H1 (cell line): ENCODE results near the gene SDC4.

Source experiments
- CBX5 ChIP-seq: fragments of 300-800, 300-1000 bp; sonication (generic); IDR thresholded peaks from 2 replicates; pipeline ENCODE4 v1.7.1; 2016; ENCODE audit warnings: antibody characterized with exemption, low read length, low read depth
- CTBP2 ChIP-seq: IDR thresholded peaks from 2 replicates; pipeline ENCODE4 v1.7.0; 2011; ENCODE audit warnings: borderline replicate concordance, mild to moderate bottlenecking, moderate library complexity, mixed read lengths, low read length; ENCODE audit not compliant: insufficient read depth, insufficient read length
- CTCF ChIP-seq, 3 experiments: IDR thresholded peaks; 1 replicate in 2 of 3; 2 replicates in 1 of 3; pipeline versions ENCODE4 v1.5.1 to v1.6.1; 2011; ENCODE audit warnings: low read length in 3 of 3, mild to moderate bottlenecking in 3 of 3, inconsistent platforms in 2 of 3, low read depth in 1 of 3, moderate library complexity in 1 of 3; ENCODE audit not compliant: insufficient read depth in 1 of 3; ENCODE audit errors: control extremely low read depth in 1 of 3
- NRF1 ChIP-seq: IDR thresholded peaks from 2 replicates; pipeline ENCODE4 v1.6.1; 2011; ENCODE audit warnings: mild to moderate bottlenecking, low read depth, low read length, improper control_type of control experiment
- POLR2AphosphoS5 ChIP-seq: IDR thresholded peaks from 2 replicates; pipeline ENCODE4 v1.6.1; 2011; ENCODE audit warnings: low read depth, low read length
- RFX5 ChIP-seq: IDR thresholded peaks from 2 replicates; pipeline ENCODE4 v1.6.1; 2011; ENCODE audit warnings: low read depth, low read length, improper control_type of control experiment, borderline replicate concordance
- SIN3A ChIP-seq, 2 experiments: IDR thresholded peaks in 1 of 2; conservative IDR thresholded peaks in 1 of 2; 2 replicates each; pipeline ENCODE4 v1.6.1; 2011 to 2012; ENCODE audit warnings: low read length in 2 of 2, improper control_type of control experiment in 1 of 2, low read depth in 1 of 2, mild to moderate bottlenecking in 1 of 2

DNA sequence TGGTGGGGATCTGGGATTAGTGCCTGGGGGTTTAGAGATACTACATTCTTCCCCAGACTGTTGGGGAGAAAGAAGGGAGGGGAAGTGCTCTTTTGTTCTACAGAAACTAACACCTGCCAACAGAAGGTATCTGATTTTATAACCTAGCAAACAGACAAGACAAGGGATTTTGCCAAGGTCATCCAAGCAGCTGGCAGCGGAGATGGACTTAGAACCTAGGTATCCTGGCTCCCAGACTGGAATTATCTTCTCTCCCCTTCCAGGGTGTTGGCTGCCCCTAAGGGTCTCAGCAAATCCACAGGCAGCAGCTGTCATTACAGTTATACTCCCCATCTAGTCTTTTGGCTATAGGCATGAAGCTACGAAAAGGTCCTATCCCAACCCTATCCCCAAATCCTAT lies 8.4 kb downstream of the SDC4 start:
- TF ChIP-seq CBX5 (no peak), CTCF (IDR thresholded peaks at IDR 0.05; ENCODE audit: control extremely low read depth in 1 of 3, insufficient read depth in 1 of 3, low read depth in 1 of 3, low read length in 3 of 3) (no peak), POLR2AphosphoS5 (no peak), SIN3A (conservative IDR thresholded peaks at IDR 0.05 in 1 of 2, IDR thresholded peaks at IDR 0.05 in 1 of 2; ENCODE audit: low read depth in 1 of 2, low read length in 2 of 2) (no peak), CTBP2 (no peak), RFX5 (no peak), NRF1 (no peak)
